Adrenal gland (tissue), 12 donors: ENCODE data around the gene GMPPA. TPM values are rescaled to one million over a fixed set of nuclear protein-coding genes. Genes with fewer than 3 reads are reported as not detected.

ENCODE experiments used
- DNase-seq, 7 donors: peaks; one replicate each; pipeline ENCODE4 v3.0.0-alpha.2; 2019 to 2020
- H3K27ac ChIP-seq, 5 donors: fragments of 200-600 bp; sonication (generic) in 4 of 5; 1 replicate in 3 of 5; 2 replicates in 2 of 5; pipeline versions ENCODE4 v1.5.1 to v1.8.0; 2016 to 2020; ENCODE audit warnings: mild to moderate bottlenecking in 1 of 5
- H3K27me3 ChIP-seq: fragments of 200-600 bp; 2 replicates; pipeline ENCODE4 v1.8.0; 2021
- H3K36me3 ChIP-seq, 2 donors: fragments of 200-600 bp; replicated peaks in 1 of 2; 1 replicate in 1 of 2; 2 replicates in 1 of 2; pipeline versions ENCODE4 v1.5.1 to v1.8.0; 2018 to 2022
- H3K4me1 ChIP-seq, 2 donors: fragments of 200-600 bp; replicated peaks in 1 of 2; 1 replicate in 1 of 2; 2 replicates in 1 of 2; pipeline versions ENCODE4 v1.5.1 to v1.8.0; 2018 to 2021
- H3K4me3 ChIP-seq, 4 donors: fragments of 200-600 bp; sonication (generic) in 3 of 4; one replicate each; pipeline ENCODE4 v1.5.1; 2016 to 2018
- H3K9me3 ChIP-seq, 3 donors: fragments of 200-600 bp; sonication (generic) in 1 of 3; replicated peaks in 1 of 3; 1 replicate in 2 of 3; 2 replicates in 1 of 3; pipeline versions ENCODE4 v1.5.1 to v1.8.0; 2016 to 2021
- POLR2A ChIP-seq, 2 donors: fragments of 450-650 bp; IDR thresholded peaks; one replicate each; pipeline ENCODE4 v1.6.1; 2017; ENCODE audit warnings: antibody characterized with exemption in 2 of 2, mild to moderate bottlenecking in 2 of 2, moderate library complexity in 1 of 2
- WGBS, 4 donors: extraction: QIAGEN DNeasy Blood & Tissue Kit in 2 of 4; methylation state at CpG; one replicate each; pipeline versions ENCODE4 v1.1.5 to v1.1.7; 2013 to 2017; 5-methylcytosine and 5-hydroxymethylcytosine counted together
- intact Hi-C, 2 donors: fragments of 100-400 bp; cut with DNase I; formaldehyde crosslinking; loops; one replicate each; pipeline versions ENCODE4 v1.14.1 to v1.15.0; 2022 to 2023
- polyA plus RNA-seq, 3 donors: library from polyadenylated mRNA; stranded (reverse); fragments of 200-250 nt in 2 of 3; fragments of 350-450 nt in 1 of 3; fragmentation: Illumina TruSeq in 1 of 3; extraction: RNeasy Lipid Tissue Mini Kit (QIAGEN cat#74804) in 1 of 3; gene quantifications; one replicate each; pipeline ENCODE4 v1.2.3, GENCODE V29; 2013 to 2014
- total RNA-seq, 9 donors: library from RNA; depleted of rRNA in 4 of 9; stranded (reverse); fragments of >200 nt in 4 of 9; fragments of 120-200 nt in 1 of 9; fragmentation: NEBNext Ultra II Directional in 1 of 9; extraction: Animal tissue kit (Norgen Biotek cat#: 25700) in 1 of 9; gene quantifications; one replicate each; pipeline versions ENCODE4 v1.1.0 to v1.2.4, GENCODE V29; 2013 to 2023
- TF ChIP-seq, protein P1 (sequence below), 6 experiments: fragments of 450-650 bp in 4 of 6; fragments of 200-600 bp in 2 of 6; sonication (generic) in 1 of 6; IDR thresholded peaks; 1 replicate in 5 of 6; 2 replicates in 1 of 6; pipeline versions ENCODE4 v1.5.1 to v1.8.0; 2016 to 2021; ENCODE audit warnings: antibody characterized with exemption in 6 of 6, mild to moderate bottlenecking in 2 of 6, moderate library complexity in 1 of 6
- donor health status: healthy with polysubstance abuse.
- donor health status: Bipolar disorder and iron deficiency.
- donor health status: DM: yes; HTN: yes; CAD: no.
- donor health status: DM: no; HTN: no; CAD: no.
- donor health status: DM: no; HTN: no; CAD: no.
- donor health status: DM: yes; HTN: yes; CAD: no.

GMPPA gene
- total and polyA plus RNA-seq, 12 donors = 23.0 to 72.2 (median 35.3) TPM

DNA sequence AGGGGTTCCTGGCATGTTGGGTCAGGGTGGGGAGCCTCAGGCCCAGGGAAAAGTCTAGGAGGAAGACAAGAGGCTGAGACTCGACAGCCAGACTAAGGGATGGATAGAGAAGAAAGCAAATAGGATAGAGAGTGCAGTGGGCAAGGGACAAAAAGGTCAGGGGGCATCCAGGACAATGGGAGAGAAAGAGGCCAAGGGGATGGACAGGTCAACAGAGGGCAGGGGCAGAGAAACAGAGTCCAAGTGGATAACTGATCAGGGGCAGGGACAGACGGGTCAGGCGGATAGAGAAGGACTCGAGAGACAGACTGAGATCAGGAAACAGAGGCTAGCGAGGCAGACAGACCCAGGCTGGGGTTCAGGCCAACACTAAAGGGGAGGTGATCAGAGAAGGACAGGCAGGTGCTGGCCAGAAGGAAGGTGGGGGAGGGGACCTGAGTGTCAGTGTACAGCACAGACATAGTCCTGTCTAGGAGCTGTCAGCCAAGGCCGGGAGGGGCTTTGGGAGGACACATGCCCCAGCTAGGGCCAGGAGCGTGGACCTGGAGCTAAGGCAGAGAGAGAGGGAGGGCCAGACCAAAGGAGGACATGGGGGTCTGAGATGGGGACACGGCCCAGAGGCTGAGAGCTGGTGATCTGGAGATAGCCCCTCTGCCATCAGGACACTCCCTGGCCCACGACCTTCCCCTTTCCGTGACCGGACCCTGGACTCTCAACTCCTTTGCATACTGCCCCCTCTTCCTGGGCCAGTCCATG, 27.8 kb downstream of the GMPPA start:
- Histone ChIP-seq H3K4me1 (peaks cover 0 to 17% of the 10 kb centered on the region in 2 donors), H3K27ac (peak overlapping the region in 1 of 5 donors; percentile 66), H3K27me3 (peaks cover 59% of the 10 kb centered on the region), H3K4me3 (no peak overlapping the region), H3K36me3 (no peaks in the 10 kb centered on the region), H3K9me3 (no peaks in the 10 kb centered on the region)
- TF ChIP-seq, protein P1, sequence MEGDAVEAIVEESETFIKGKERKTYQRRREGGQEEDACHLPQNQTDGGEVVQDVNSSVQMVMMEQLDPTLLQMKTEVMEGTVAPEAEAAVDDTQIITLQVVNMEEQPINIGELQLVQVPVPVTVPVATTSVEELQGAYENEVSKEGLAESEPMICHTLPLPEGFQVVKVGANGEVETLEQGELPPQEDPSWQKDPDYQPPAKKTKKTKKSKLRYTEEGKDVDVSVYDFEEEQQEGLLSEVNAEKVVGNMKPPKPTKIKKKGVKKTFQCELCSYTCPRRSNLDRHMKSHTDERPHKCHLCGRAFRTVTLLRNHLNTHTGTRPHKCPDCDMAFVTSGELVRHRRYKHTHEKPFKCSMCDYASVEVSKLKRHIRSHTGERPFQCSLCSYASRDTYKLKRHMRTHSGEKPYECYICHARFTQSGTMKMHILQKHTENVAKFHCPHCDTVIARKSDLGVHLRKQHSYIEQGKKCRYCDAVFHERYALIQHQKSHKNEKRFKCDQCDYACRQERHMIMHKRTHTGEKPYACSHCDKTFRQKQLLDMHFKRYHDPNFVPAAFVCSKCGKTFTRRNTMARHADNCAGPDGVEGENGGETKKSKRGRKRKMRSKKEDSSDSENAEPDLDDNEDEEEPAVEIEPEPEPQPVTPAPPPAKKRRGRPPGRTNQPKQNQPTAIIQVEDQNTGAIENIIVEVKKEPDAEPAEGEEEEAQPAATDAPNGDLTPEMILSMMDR (IDR thresholded peaks at IDR 0.05) = no peak
- no peak for TF ChIP-seq POLR2A (IDR thresholded peaks at IDR 0.05)
- 49 to 57% (median 52%) methylated on average over 7 to 10 of the region's 11 CpGs for WGBS, 4 donors
- intact Hi-C loops = loop anchor here (5.0 kb wide), 3 partner anchors 34 to 124 kb away; no protein-coding TSS in a partner anchor
- DNase-seq = no peak

GRCh38 chr2:219527076-219527394, 28.3 kb downstream of the GMPPA start:
- WGBS, 4 donors = 22 to 44% (median 43%) methylated on average over 4 to 6 of the region's 6 CpGs
- peaks cover 0 to 12% of the 10 kb centered on the region in 2 donors for H3K4me1 ChIP-seq
- no peaks in the 10 kb centered on the region for H3K36me3 ChIP-seq
- peak overlapping the region in 1 of 5 donors; percentile 66 for H3K27ac ChIP-seq
- intact Hi-C loops = loop anchor here (5.0 kb wide), 3 partner anchors 35 to 125 kb away; no protein-coding TSS in a partner anchor
- peak in 2 of 7 donors; percentile 23 to 88 for DNase-seq
- peaks cover 59% of the 10 kb centered on the region for H3K27me3 ChIP-seq
- H3K9me3 ChIP-seq = no peaks in the 10 kb centered on the region
- no peak for TF ChIP-seq POLR2A (IDR thresholded peaks at IDR 0.05)
- TF ChIP-seq, protein P1 (IDR thresholded peaks at IDR 0.05) = no peak
- H3K4me3 ChIP-seq = no peak overlapping the region

GRCh38 chr2:219527472-219527871, 28.8 kb downstream of the GMPPA start:
- intact Hi-C loops = loop anchor here (5.0 kb wide), 3 partner anchors 35 to 125 kb away; no protein-coding TSS in a partner anchor
- Histone ChIP-seq H3K9me3 (no peaks in the 10 kb centered on the region), H3K4me1 (peaks cover 0 to 9% of the 10 kb centered on the region in 2 donors), H3K4me3 (no peak overlapping the region), H3K27ac (peak overlapping the region in 1 of 5 donors; percentile 66), H3K27me3 (peaks cover 56% of the 10 kb centered on the region), H3K36me3 (no peaks in the 10 kb centered on the region)
- no peak for DNase-seq
- 44 to 61% (median 50%) methylated on average over 3 to 5 of the region's 5 CpGs for WGBS, 4 donors
- no peak for TF ChIP-seq POLR2A (IDR thresholded peaks at IDR 0.05)
- TF ChIP-seq, protein P1 (IDR thresholded peaks at IDR 0.05) = no peak

DNA sequence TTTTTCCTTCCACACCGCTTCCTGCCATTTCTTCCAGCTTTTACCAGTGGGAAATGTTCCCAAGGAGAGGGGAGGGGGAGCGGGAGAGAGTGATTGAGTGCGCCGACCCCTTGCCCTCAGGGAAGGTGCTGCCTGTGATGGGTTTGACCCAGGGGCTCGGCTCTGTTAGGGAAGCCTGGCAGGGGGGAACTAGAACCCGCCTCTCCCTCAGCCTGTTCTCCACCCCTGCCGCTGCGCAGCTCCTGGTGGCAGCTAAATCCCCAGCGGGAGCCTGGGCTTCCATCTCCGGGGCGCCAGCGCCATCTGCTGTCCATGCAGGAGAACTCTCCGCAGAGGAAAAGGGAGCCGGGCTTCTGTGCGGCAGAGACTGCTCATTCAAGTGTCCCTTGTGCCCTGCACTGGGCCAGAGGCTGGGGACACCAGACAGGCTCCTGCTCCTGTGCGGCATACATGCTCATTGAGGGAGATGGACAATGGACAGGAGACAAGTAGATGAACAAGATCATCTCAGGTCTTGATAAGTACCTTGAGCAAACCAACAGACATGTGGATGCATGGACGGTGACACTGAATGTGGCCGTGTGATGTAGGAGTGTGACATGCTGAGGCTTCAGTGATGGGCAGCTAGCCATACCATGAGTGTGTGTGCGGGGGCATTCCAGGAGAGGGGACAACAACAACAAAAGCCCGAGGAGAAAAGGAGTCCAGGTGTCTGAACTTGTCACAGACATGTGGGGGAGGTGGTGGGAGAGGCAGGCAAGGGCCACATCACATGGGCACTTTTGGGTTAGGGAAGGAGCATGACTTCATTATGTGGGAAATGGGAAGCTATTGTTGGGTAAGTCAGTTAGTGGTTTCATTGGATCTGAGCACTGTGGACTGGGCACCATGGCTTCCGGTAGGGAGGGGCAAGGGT, 31.6 kb downstream of the GMPPA start:
- intact Hi-C loops = loop anchor here in 1 of 2 donors (2.0 to 5.0 kb wide), 2 partner anchors 73 to 128 kb away; no protein-coding TSS in a partner anchor
- no peak overlapping the region for H3K27ac ChIP-seq
- 13 to 14% (median 14%) methylated on average over 18 to 21 of the region's 21 CpGs for WGBS, 4 donors
- H3K9me3 ChIP-seq = no peaks in the 10 kb centered on the region
- peaks cover 28% of the 10 kb centered on the region for H3K27me3 ChIP-seq
- no peaks in the 10 kb centered on the region for H3K36me3 ChIP-seq
- peak; percentile 79 to 90 (median 87) for DNase-seq
- H3K4me1 ChIP-seq = no peaks in the 10 kb centered on the region
- TF ChIP-seq POLR2A (IDR thresholded peaks at IDR 0.05) = no peak
- TF ChIP-seq, protein P1 (IDR thresholded peaks at IDR 0.05) = peak; percentile 94 to 99 (median 96)
- H3K4me3 ChIP-seq = no peak overlapping the region
